Lower leg skin (tissue), 4 donors: ENCODE results near the gene LY6G6C. TPM values are rescaled to one million over a fixed set of nuclear protein-coding genes. Genes with fewer than 3 reads are reported as not detected.

ENCODE experiments used
- DNase-seq, 2 donors: peaks; one replicate each; pipeline ENCODE4 v3.0.0-alpha.2; 2019; ENCODE audit warnings: low spot score in 2 of 2
- H3K4me3 ChIP-seq: fragments of 200-600 bp; sonication (generic); 2 replicates; pipeline ENCODE4 v1.5.1; 2017; ENCODE audit warnings: mild to moderate bottlenecking, low read depth; ENCODE audit not compliant: poor library complexity, severe bottlenecking
- POLR2A ChIP-seq, 2 donors: fragments of 450-650 bp; IDR thresholded peaks; one replicate each; pipeline ENCODE4 v1.6.1; 2016 to 2017; ENCODE audit warnings: antibody characterized with exemption in 2 of 2, mild to moderate bottlenecking in 1 of 2, moderate library complexity in 1 of 2
- WGBS, 2 donors: methylation state at CpG; one replicate each; pipeline ENCODE4 v1.1.5; 2018; 5-methylcytosine and 5-hydroxymethylcytosine counted together
- intact Hi-C: fragments of 100-400 bp; cut with DNase I; formaldehyde crosslinking; loops from one replicate; pipeline ENCODE4 v1.15.0; 2023; ENCODE audit warnings: low total_unique reads
- total RNA-seq, 4 donors: library from RNA; depleted of rRNA; stranded (reverse); fragments of >200 nt; gene quantifications; one replicate each; pipeline ENCODE4 v1.1.0, GENCODE V29; 2016
- TF ChIP-seq, protein P1 (sequence below), 3 donors: fragments of 450-650 bp; IDR thresholded peaks; one replicate each; pipeline ENCODE4 v1.5.1; 2016; ENCODE audit warnings: antibody characterized with exemption in 3 of 3, mild to moderate bottlenecking in 3 of 3, moderate library complexity in 2 of 3

Gene LY6G6C
- total RNA-seq, 4 donors from 2014 or later: 189 to 513 (median 237) TPM

- no peak for TF ChIP-seq POLR2A (IDR thresholded peaks at IDR 0.05)
- TF ChIP-seq, protein P1, sequence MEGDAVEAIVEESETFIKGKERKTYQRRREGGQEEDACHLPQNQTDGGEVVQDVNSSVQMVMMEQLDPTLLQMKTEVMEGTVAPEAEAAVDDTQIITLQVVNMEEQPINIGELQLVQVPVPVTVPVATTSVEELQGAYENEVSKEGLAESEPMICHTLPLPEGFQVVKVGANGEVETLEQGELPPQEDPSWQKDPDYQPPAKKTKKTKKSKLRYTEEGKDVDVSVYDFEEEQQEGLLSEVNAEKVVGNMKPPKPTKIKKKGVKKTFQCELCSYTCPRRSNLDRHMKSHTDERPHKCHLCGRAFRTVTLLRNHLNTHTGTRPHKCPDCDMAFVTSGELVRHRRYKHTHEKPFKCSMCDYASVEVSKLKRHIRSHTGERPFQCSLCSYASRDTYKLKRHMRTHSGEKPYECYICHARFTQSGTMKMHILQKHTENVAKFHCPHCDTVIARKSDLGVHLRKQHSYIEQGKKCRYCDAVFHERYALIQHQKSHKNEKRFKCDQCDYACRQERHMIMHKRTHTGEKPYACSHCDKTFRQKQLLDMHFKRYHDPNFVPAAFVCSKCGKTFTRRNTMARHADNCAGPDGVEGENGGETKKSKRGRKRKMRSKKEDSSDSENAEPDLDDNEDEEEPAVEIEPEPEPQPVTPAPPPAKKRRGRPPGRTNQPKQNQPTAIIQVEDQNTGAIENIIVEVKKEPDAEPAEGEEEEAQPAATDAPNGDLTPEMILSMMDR (IDR thresholded peaks at IDR 0.05): no peak
- no peak within 1 kb of the TSS for H3K4me3 ChIP-seq
- 74 to 82% methylated on average over 37 to 46 of the region's 46 CpGs for WGBS, 2 donors
- intact Hi-C loops: no loop called here
- no peak for DNase-seq
Measured at GRCh38 chr6:31723245-31723979, 1.9 kb upstream of the LY6G6C start, which contains the start of gene MPIG6B. MPIG6B (plus strand) TSS chr6:31723373; CDS start chr6:31723384, 11 bp downstream.

DNA sequence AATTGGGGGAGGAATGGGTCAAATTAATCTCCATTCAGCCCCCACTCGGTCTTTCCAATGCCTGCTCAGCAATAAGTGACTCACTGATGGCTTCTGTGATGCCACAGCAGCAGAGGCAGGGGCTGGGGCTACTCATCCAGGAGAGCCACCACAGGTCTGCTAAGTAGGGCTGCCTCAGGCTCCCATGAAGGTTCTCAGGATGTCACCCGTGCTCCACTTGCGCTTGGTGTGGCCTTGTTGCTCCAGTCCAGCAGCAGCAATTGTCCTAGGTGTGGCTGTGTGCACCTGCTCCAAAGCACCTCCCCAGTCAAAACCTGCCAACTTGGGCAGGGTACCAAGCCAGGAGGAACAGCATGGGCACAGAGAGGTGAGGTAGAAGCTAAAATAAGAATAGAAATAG is 627 bp upstream of the LY6G6C start:
- DNase-seq: no peak
- intact Hi-C loops: no loop called here
- no peak overlapping the region for H3K4me3 ChIP-seq
- 78% methylated on average over 3 of the region's 3 CpGs for WGBS, 2 donors
- TF ChIP-seq, protein P1 (IDR thresholded peaks at IDR 0.05): no peak
- no peak for TF ChIP-seq POLR2A (IDR thresholded peaks at IDR 0.05)

- WGBS, 2 donors: 50 to 59% methylated on average over 5 of the region's 5 CpGs
- DNase-seq: no peak
- no peak overlapping the region for H3K4me3 ChIP-seq
- TF ChIP-seq, protein P1 (IDR thresholded peaks at IDR 0.05): no peak
- TF ChIP-seq POLR2A (IDR thresholded peaks at IDR 0.05): no peak
- intact Hi-C loops: no loop called here
Measured at GRCh38 chr6:31720196-31720770, 1.3 kb downstream of the LY6G6C start.

GRCh38 chr6:31719001-31719400 is 2.5 kb downstream of the LY6G6C start:
- H3K4me3 ChIP-seq: no peak overlapping the region
- intact Hi-C loops: no loop called here

DNA sequence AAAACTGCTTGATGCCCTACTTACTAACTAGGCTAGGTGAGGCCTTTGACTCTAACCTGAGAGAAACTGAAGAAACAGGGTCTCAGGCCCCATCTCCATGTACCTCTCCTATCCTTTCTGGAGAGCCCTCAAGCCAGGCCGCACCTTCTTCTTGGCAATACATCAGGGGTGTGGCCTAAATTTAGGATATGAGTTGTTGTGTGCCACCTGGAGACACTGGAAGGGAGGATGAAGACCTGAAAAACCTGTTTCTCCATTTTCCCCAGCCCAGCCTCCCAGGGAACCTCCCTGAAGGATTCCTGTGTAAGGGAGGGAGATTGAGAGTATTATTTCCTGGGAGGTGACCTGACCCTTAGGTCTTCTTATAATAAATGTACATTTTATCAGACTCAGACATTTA is 3.3 kb downstream of the LY6G6C start:
- WGBS, 2 donors: 56 to 60% methylated on average over 1 of the region's 1 CpG
- TF ChIP-seq POLR2A (IDR thresholded peaks at IDR 0.05): no peak
- TF ChIP-seq, protein P1 (IDR thresholded peaks at IDR 0.05): no peak
- intact Hi-C loops: no loop called here
- DNase-seq: no peak
- no peak overlapping the region for H3K4me3 ChIP-seq

More at GRCh38 chr6:31719001-31719400, 2.5 kb downstream of the LY6G6C start:
- 73 to 78% methylated on average over 6 of the region's 6 CpGs for WGBS, 2 donors
- DNase-seq: no peak
- TF ChIP-seq, protein P1 (IDR thresholded peaks at IDR 0.05): no peak
